GM12878 (cell line): ENCODE measurements around the gene CFAP61. TPM values are rescaled to one million over a fixed set of nuclear protein-coding genes. Genes with fewer than 3 reads are reported as not detected.

Source experiments
- ATF7 ChIP-seq: fragments of 450-650 bp; IDR thresholded peaks from 2 replicates; pipeline ENCODE4 v1.6.1; 2016; ENCODE audit warnings: low read depth, mild to moderate bottlenecking
- CHD4 ChIP-seq: fragments of 200-600 bp; sonication (generic); IDR thresholded peaks from 2 replicates; pipeline ENCODE4 v1.6.1; 2016; ENCODE audit warnings: mild to moderate bottlenecking
- DPF2 ChIP-seq: fragments of 450-650 bp; IDR thresholded peaks from 2 replicates; pipeline ENCODE4 v1.6.1; 2017; ENCODE audit warnings: mild to moderate bottlenecking
- EED ChIP-seq: sonication (generic); IDR thresholded peaks from 2 replicates; pipeline ENCODE4 v1.6.1; 2016; ENCODE audit warnings: antibody characterized with exemption, low read depth
- ETV6 ChIP-seq, 2 experiments: fragments of 450-650 bp in 1 of 2; IDR thresholded peaks in 1 of 2; conservative IDR thresholded peaks in 1 of 2; 2 replicates each; pipeline ENCODE4 v1.6.1; 2014; ENCODE audit warnings: antibody characterized with exemption in 1 of 2, borderline replicate concordance in 1 of 2, low read depth in 1 of 2, mild to moderate bottlenecking in 1 of 2, moderate library complexity in 1 of 2
- IKZF2 ChIP-seq, 2 experiments: fragments of 450-650 bp; IDR thresholded peaks; 2 replicates each; pipeline ENCODE4 v1.6.1; 2017; ENCODE audit warnings: mild to moderate bottlenecking in 2 of 2, moderate library complexity in 2 of 2
- KLF5 ChIP-seq: fragments of 450-650 bp; IDR thresholded peaks from 2 replicates; pipeline ENCODE4 v1.6.1; 2014; ENCODE audit warnings: mild to moderate bottlenecking; ENCODE audit not compliant: partially characterized antibody
- MYB ChIP-seq: fragments of 150-350 bp; IDR thresholded peaks from 2 replicates; pipeline ENCODE4 v1.6.1; 2014; ENCODE audit warnings: mild to moderate bottlenecking, low read depth, low read length, borderline replicate concordance
- RAD21 ChIP-seq: IDR thresholded peaks from 2 replicates; pipeline ENCODE4 v1.6.1; 2011; ENCODE audit warnings: mild to moderate bottlenecking, low read depth, low read length, moderate library complexity; ENCODE audit not compliant: insufficient read depth
- RAD51 ChIP-seq: fragments of 450-650 bp; IDR thresholded peaks from 2 replicates; pipeline ENCODE4 v1.6.1; 2016; ENCODE audit warnings: moderate library complexity, mild to moderate bottlenecking, inconsistent platforms
- RCOR1 ChIP-seq: conservative IDR thresholded peaks from 2 replicates; pipeline ENCODE4 v1.6.1; 2012; ENCODE audit warnings: low read depth, low read length, improper control_type of control experiment
- RFX5 ChIP-seq: IDR thresholded peaks from 2 replicates; pipeline ENCODE4 v1.6.1; 2011; ENCODE audit warnings: low read depth, low read length, improper control_type of control experiment
- SIN3A ChIP-seq: IDR thresholded peaks from 2 replicates; pipeline ENCODE4 v1.6.1; 2012; ENCODE audit warnings: low read depth, low read length, improper control_type of control experiment
- STAT3 ChIP-seq: IDR thresholded peaks from 2 replicates; pipeline ENCODE4 v1.6.1; 2011; ENCODE audit warnings: low read depth, low read length, improper control_type of control experiment
- ZSCAN29 ChIP-seq: fragments of 450-650 bp; IDR thresholded peaks from 2 replicates; pipeline ENCODE4 v1.6.1; 2017; ENCODE audit warnings: mild to moderate bottlenecking, moderate library complexity
- polyA plus RNA-seq, 11 experiments: library from polyadenylated mRNA; depleted of rRNA in 4 of 11; unstranded in 6 of 11; stranded (reverse) in 5 of 11; fragments of >200 nt; fragmentation: Nextera tagmentation in 4 of 11; fragmentation: Illumina TruSeq in 1 of 11; extraction: Ambion mirVana in 4 of 11; extraction: Trizol in 1 of 11; gene quantifications; 1 replicate in 1 of 11; 2 replicates in 10 of 11; pipeline versions ENCODE4 v1.2.1 to v1.2.3, GENCODE V29; 2011 to 2016; ENCODE audit warnings: inconsistent platforms in 2 of 11, missing spikeins in 2 of 11, low read depth in 1 of 11
- total RNA-seq, 4 experiments: library from RNA; depleted of rRNA in 3 of 4; stranded (reverse); fragments of >200 nt in 3 of 4; fragmentation: Illumina TruSeq in 1 of 4; extraction: Trizol in 1 of 4; gene quantifications; 2 replicates each; pipeline versions ENCODE4 v1.2.1 to v1.2.3, GENCODE V29; 2013 to 2021
- TF ChIP-seq, protein P1 (sequence below): IDR thresholded peaks from 2 replicates; pipeline ENCODE4 v1.6.1; 2012; ENCODE audit warnings: low read depth, low read length, improper control_type of control experiment
- TF ChIP-seq, protein P2 (sequence below): fragments of 450-650 bp; IDR thresholded peaks from 2 replicates; pipeline ENCODE4 v1.6.1; 2017; ENCODE audit warnings: mild to moderate bottlenecking, low read depth, inconsistent platforms; ENCODE audit not compliant: poor library complexity, severe bottlenecking
- TF ChIP-seq, protein P3 (sequence below): fragments of 150-350 bp; IDR thresholded peaks from 2 replicates; pipeline ENCODE4 v1.6.1; 2014; ENCODE audit warnings: mild to moderate bottlenecking, low read depth, low read length
- TF ChIP-seq, protein P4 (sequence below): IDR thresholded peaks from 2 replicates; pipeline ENCODE4 v1.6.1; 2012; ENCODE audit warnings: mild to moderate bottlenecking, low read depth, low read length

CFAP61 gene
- total and polyA plus RNA-seq, 10 of the 15 experiments (the other 5 are each of a cell fraction or from before 2014, with no cell fraction given), result 0.11 to 0.41 (median 0.24) TPM; not detected in 7

DNA sequence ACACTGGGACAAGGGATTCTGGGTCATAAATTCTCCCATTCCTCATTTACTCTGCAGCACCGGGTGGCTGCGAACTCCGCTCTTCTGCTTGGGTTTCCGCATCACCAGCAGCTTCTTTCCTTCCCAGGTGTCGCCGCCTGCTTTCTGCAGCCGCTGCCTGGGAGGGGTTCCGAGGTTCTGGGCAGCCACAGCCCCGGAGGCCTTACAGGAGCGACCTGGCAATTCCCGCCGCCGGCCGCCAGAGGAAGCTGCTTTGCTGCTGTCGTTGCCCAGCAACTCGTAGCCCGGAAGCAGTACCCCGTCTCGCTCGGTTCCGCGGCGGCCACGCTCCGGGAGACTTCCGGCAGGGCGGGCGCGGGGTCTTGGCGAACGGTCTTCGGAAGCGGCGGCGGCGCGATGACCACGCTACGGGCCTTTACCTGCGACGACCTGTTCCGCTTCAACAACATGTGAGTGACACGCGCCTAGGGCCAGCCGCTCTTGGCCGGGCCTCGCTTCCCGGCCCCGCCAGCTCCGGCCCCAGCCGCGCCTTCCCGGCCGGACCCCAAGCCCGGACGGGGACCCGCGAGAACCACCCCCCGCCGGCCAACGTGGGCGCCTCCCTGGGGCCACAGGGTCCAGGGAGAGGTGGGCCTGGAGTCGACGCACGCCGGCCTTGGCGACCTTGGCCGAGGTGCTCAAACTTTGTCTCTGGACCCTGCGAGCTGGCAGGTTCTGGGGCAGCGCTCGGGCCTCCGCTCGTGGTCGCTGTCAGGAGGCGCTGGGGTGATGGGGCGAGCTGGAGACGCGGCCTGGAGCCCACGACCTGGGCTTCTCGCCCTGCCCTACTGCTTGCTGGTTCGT, 35.1 kb upstream of the CFAP61 start, which contains the start of gene NAA20 (continued):
- TF ChIP-seq, protein P1, sequence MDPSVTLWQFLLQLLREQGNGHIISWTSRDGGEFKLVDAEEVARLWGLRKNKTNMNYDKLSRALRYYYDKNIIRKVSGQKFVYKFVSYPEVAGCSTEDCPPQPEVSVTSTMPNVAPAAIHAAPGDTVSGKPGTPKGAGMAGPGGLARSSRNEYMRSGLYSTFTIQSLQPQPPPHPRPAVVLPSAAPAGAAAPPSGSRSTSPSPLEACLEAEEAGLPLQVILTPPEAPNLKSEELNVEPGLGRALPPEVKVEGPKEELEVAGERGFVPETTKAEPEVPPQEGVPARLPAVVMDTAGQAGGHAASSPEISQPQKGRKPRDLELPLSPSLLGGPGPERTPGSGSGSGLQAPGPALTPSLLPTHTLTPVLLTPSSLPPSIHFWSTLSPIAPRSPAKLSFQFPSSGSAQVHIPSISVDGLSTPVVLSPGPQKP, result peak; percentile 64
- TF ChIP-seq, protein P2, sequence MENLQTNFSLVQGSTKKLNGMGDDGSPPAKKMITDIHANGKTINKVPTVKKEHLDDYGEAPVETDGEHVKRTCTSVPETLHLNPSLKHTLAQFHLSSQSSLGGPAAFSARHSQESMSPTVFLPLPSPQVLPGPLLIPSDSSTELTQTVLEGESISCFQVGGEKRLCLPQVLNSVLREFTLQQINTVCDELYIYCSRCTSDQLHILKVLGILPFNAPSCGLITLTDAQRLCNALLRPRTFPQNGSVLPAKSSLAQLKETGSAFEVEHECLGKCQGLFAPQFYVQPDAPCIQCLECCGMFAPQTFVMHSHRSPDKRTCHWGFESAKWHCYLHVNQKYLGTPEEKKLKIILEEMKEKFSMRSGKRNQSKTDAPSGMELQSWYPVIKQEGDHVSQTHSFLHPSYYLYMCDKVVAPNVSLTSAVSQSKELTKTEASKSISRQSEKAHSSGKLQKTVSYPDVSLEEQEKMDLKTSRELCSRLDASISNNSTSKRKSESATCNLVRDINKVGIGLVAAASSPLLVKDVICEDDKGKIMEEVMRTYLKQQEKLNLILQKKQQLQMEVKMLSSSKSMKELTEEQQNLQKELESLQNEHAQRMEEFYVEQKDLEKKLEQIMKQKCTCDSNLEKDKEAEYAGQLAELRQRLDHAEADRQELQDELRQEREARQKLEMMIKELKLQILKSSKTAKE, result no peak
- TF ChIP-seq DPF2, result peak; percentile 71
- peak in 1 of 2 experiments; percentile 10; a peak in 1 of 4 replicates for TF ChIP-seq IKZF2 (IDR thresholded peaks at IDR 0.05)
- TF ChIP-seq RAD21, result peak; percentile 49; the same call in 1 of the 2 replicates
- TF ChIP-seq ATF7, result no peak
- TF ChIP-seq KLF5, result peak; percentile 51
- TF ChIP-seq RCOR1, result no peak
- no peak for TF ChIP-seq RAD51
- TF ChIP-seq STAT3, result no peak
- peak; percentile 89 for TF ChIP-seq SIN3A
- TF ChIP-seq, protein P3, sequence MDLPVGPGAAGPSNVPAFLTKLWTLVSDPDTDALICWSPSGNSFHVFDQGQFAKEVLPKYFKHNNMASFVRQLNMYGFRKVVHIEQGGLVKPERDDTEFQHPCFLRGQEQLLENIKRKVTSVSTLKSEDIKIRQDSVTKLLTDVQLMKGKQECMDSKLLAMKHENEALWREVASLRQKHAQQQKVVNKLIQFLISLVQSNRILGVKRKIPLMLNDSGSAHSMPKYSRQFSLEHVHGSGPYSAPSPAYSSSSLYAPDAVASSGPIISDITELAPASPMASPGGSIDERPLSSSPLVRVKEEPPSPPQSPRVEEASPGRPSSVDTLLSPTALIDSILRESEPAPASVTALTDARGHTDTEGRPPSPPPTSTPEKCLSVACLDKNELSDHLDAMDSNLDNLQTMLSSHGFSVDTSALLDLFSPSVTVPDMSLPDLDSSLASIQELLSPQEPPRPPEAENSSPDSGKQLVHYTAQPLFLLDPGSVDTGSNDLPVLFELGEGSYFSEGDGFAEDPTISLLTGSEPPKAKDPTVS, result no peak
- TF ChIP-seq, protein P4, sequence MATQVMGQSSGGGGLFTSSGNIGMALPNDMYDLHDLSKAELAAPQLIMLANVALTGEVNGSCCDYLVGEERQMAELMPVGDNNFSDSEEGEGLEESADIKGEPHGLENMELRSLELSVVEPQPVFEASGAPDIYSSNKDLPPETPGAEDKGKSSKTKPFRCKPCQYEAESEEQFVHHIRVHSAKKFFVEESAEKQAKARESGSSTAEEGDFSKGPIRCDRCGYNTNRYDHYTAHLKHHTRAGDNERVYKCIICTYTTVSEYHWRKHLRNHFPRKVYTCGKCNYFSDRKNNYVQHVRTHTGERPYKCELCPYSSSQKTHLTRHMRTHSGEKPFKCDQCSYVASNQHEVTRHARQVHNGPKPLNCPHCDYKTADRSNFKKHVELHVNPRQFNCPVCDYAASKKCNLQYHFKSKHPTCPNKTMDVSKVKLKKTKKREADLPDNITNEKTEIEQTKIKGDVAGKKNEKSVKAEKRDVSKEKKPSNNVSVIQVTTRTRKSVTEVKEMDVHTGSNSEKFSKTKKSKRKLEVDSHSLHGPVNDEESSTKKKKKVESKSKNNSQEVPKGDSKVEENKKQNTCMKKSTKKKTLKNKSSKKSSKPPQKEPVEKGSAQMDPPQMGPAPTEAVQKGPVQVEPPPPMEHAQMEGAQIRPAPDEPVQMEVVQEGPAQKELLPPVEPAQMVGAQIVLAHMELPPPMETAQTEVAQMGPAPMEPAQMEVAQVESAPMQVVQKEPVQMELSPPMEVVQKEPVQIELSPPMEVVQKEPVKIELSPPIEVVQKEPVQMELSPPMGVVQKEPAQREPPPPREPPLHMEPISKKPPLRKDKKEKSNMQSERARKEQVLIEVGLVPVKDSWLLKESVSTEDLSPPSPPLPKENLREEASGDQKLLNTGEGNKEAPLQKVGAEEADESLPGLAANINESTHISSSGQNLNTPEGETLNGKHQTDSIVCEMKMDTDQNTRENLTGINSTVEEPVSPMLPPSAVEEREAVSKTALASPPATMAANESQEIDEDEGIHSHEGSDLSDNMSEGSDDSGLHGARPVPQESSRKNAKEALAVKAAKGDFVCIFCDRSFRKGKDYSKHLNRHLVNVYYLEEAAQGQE, result no peak
- TF ChIP-seq ETV6 (conservative IDR thresholded peaks at IDR 0.05 in 1 of 2, IDR thresholded peaks at IDR 0.05 in 1 of 2; ENCODE audit: borderline replicate concordance in 1 of 2, low read depth in 1 of 2), result peak in 1 of 2 experiments; percentile 41; a peak in 1 of 4 replicates
- TF ChIP-seq RFX5, result no peak
- TF ChIP-seq ZSCAN29, result 0 out of 2 replicates have a peak, but pooled peaks have one; percentile 29
- TF ChIP-seq CHD4, result no peak
- TF ChIP-seq MYB, result no peak
- TF ChIP-seq EED, result peak; percentile 63
